T-helper 1 cell (primary cell): ENCODE results near the gene NOC3L.

ENCODE experiments used
- DNase-seq, 5 donors: peaks; one replicate each; pipeline ENCODE4 v3.0.0-alpha.2; 2012 to 2020

Gene NOC3L

DNA sequence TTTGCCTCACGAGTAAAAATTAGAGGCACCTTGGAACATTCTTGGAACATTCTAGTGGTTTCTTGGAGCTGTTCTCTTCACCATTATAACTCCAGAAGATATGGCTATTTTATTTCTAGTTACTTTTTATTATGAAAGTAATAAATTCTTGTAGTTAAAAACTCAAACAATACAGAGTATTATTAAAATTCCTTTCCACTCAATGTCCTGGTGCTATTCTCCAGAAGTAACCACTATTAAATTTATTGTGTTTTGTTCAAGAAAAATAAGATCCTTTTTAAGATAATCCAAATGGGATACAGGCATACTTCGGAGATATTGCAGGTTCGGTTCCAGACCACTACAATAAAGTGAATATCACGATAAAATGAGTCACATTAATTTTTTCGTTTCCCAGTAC is 68.6 kb downstream of the NOC3L start:
- DNase-seq, result no peak

DNA sequence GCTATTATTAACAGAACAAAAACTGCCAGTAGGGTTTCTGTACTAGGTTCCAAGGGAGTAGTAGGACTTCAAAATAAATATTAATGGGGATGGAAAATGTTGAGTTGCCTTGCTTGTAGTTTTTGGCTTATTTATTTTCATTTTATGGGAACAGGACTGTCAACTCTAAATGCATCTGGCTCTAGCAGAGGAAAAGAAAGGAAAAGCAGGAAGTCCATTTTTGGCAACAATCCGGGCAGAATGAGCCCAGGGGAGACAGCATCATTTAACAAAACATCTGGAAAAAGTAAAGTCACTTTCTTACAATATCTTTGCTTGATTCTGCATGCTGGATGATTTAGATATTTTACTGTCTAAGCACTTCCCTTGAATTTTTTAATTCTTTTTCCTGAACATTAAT is 69.4 kb downstream of the NOC3L start:
- no peak for DNase-seq

DNA sequence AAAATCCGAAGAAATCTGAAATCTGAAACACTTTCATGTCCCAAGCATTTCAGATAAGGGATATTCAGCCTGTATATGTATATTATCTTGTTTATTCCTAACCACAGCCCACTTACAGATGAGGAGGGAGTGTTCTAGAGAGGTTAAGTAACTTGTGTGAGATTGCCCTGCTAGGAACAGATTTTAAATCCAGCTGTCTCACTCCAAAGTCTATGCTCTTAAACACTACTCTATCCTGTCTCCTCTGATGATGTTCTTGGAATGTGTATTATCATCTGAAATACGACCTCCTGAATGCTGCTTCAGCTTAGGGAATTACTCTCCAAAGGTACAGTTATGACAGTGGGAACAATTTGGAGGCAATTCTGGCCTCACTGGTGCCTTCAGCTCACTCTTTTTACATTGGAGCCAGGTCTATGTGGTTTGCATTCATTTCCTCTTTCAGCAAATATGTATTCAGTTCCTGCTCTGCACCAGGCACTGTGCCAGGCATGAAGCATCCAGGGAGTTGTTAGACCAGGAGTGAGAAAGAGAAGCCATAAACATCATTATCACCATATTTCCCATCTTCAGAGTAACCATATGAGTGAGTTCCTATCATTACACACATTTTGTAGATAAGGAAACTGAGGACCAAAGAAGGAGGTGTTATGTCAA is 70.2 kb downstream of the NOC3L start:
- no peak for DNase-seq

DNA sequence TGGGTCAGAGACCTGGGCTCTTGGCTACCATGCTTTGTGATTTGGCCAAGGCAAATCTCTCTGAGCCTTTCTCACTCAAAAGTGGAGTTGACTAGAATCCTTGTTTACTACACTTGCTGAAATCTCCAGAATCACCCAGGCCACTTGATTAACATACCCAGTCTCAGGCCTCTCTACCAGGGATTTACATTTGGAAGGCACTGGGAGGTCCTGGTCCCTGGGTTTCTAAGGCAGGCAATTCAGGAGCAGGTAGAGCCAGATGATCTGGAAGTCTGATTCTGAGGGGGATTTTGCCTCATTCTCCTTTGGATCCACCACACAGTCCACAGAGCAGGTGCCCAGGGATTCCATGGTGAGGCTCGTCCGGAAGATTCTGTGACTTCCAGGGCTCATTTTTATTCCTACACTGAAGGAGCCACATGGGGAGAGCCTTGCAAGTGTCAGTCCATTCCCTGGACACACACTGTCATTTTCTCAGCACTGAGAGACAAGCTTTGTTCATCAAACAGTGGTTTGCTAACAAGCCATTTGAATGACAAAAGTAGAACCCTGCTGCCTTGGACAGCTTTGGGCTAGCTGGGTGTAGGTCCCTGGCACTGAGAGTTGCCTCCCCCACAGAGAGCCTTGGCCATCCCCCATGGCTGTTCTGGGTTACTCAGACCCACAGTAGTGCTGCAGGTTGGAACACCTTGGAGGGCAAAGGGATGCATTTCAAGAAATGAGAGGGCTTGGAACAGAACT is 74.2 kb downstream of the NOC3L start:
- DNase-seq, result no peak

DNA sequence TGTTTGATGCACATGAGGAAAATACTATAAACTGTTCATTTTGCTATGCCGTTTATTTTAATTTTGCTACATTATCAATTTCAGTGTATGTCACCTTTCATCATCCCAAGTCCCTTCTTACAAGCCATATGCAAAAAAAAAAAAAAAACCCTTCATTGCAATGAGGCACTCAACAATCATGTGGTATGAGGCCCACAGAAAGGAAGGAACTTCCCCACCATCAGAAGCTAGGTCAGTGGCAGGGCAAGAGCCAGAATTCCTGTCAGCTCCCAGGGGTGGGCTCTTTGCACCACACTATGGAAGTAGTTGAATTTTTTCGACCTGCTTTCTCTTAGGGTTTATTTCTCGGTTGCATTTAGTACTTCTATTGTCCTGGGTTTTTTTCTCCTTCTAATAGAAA is 75.4 kb downstream of the NOC3L start:
- no peak for DNase-seq

DNA sequence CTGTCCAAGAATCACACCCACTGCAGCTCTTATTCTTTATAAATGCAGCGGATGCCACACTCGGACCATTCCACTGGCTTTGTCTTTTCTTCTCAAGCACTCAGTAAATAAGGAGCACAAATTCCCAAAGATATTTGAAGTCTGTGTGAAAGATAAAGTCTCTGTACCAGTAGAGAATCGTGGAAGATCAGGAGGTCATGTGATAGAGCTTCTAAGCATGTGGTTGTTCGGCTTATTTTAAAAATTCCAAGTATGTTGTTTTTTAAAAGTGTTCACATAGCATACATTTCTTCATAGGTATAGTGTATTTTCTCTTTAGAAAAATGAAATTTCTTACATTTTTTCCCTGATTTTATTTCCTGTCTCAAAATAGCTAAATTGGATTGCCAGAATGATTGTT is 75.8 kb downstream of the NOC3L start:
- no peak for DNase-seq

DNA sequence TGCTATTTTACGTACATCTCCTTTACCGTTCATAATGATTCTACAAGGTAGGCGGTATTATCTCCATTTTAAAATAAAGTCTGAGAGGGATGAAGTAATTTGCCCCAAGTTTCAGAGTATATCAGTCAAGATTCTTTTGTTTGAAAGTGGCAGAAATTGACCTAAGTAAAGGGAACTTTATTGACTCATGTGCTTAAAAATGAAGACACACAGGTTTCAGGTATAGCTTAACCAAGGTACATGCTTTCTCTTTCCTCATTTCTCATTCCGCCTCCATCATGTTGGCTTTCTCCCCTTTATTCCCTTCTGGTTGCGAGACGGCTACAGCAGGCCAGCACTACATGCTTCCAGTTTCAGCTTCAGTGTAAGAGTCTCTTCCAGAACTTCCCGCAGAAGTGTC is 77.5 kb downstream of the NOC3L start:
- DNase-seq, result no peak
